ENCODE data around the gene HSD17B3.
"Not testable (repeated sequence)": the region's sequence is repeated elsewhere in the genome, so short reads cannot be mapped to it uniquely, and the experiment has no call there.

Gene HSD17B3

GRCh38 chr9:96236337-96236736, 65.6 kb downstream of the HSD17B3 start:
- DNase-seq (ENCODE audit: low read depth in 2 of 2): not testable (repeated sequence)

- no peak for DNase-seq (ENCODE audit: low read depth in 2 of 2)
These were observed 69.3 kb downstream of the HSD17B3 start for GRCh38 chr9:96232539-96233241.

- DNase-seq (ENCODE audit: low read depth in 2 of 2): no peak
These were observed 69.8 kb downstream of the HSD17B3 start for GRCh38 chr9:96232164-96232538.

GRCh38 chr9:96230002-96230401, 72.0 kb downstream of the HSD17B3 start:
- DNase-seq (ENCODE audit: low read depth in 2 of 2): no peak

GRCh38 chr9:96222132-96222531, 79.8 kb downstream of the HSD17B3 start:
- DNase-seq (ENCODE audit: low read depth in 2 of 2): no peak

- DNase-seq (ENCODE audit: low read depth in 2 of 2): no peak
These were observed 82.1 kb downstream of the HSD17B3 start for GRCh38 chr9:96219900-96220257.

- peak in 1 of 2 experiments; percentile 23 for DNase-seq (ENCODE audit: low read depth in 2 of 2)
These were observed 82.7 kb downstream of the HSD17B3 start for GRCh38 chr9:96219026-96219899.

GRCh38 chr9:96217754-96218693, 84.0 kb downstream of the HSD17B3 start:
- peak; percentile 54 to 74 for DNase-seq (ENCODE audit: low read depth in 2 of 2)

GRCh38 chr9:96217294-96217707, 84.7 kb downstream of the HSD17B3 start:
- no peak for DNase-seq (ENCODE audit: low read depth in 2 of 2)

GRCh38 chr9:96216583-96216982, 85.4 kb downstream of the HSD17B3 start:
- no peak for DNase-seq (ENCODE audit: low read depth in 2 of 2)

GRCh38 chr9:96215841-96216240, 86.1 kb downstream of the HSD17B3 start:
- no peak for DNase-seq (ENCODE audit: low read depth in 2 of 2)

GRCh38 chr9:96214635-96215034, 87.3 kb downstream of the HSD17B3 start:
- no peak for DNase-seq (ENCODE audit: low read depth in 2 of 2)

GRCh38 chr9:96209407-96210271, 92.3 kb downstream of the HSD17B3 start:
- DNase-seq (ENCODE audit: low read depth in 2 of 2): no peak

- no peak for DNase-seq (ENCODE audit: low read depth in 2 of 2)
These were observed 95.7 kb downstream of the HSD17B3 start for GRCh38 chr9:96206156-96206751.

- DNase-seq (ENCODE audit: low read depth in 2 of 2): no peak
These were observed 97.1 kb downstream of the HSD17B3 start for GRCh38 chr9:96204853-96205252.

GRCh38 chr9:96203867-96204501, 98.0 kb downstream of the HSD17B3 start:
- DNase-seq (ENCODE audit: low read depth in 2 of 2): no peak

- DNase-seq (ENCODE audit: low read depth in 2 of 2): no peak
These were observed 98.8 kb downstream of the HSD17B3 start for GRCh38 chr9:96202971-96203780.

GRCh38 chr9:96201140-96201539, 100.8 kb downstream of the HSD17B3 start:
- no peak for DNase-seq (ENCODE audit: low read depth in 2 of 2)

- no peak for DNase-seq (ENCODE audit: low read depth in 2 of 2)
These were observed 103.0 kb downstream of the HSD17B3 start for GRCh38 chr9:96199006-96199405.

Data from stimulated activated CD4-positive, alpha-beta T cell treated with anti-CD3 and anti-CD28 coated beads, Interleukin-12 subunit alpha, Interleukin-12 subunit beta, amount 100 ng/mL, for 24 hours (primary cell).